K562 (cell line): Measurements from ENCODE around the gene RBMS1. TPM values are rescaled to one million over a fixed set of nuclear protein-coding genes. Genes with fewer than 3 reads are reported as not detected.

ENCODE experiments used
- ATAC-seq: fragments of 200-7000 bp; cut with Tn5 transposase; 3 replicates; pipeline ENCODE4 v1.9.1; 2020; ENCODE audit warnings: moderate library complexity
- BruUV-seq: library from RNA; stranded (reverse); fragments of 400-500 nt; replicated peaks from 2 replicates; lab custom pipeline; 2021; lab: Mats Ljungman, UMichigan
- CTCF ChIA-PET: fragments of 300-600 bp; formaldehyde crosslinking; extraction: SDS; loops from one replicate; lab custom pipeline; 2021; ENCODE audit warnings: low intra/inter-chr PET ratio; lab: Yijun Ruan, JAX
- POLR2A ChIA-PET: fragments of 300-600, 350-650 bp; sonication (Branson Sonifier 250); formaldehyde crosslinking; extraction: SDS; loops from one replicate; lab custom pipeline; 2021; ENCODE audit warnings: antibody characterized with exemption, inconsistent platforms; lab: Yijun Ruan, JAX
- DNase-seq, 4 experiments: peaks; one replicate each; pipeline versions ENCODE4 v3.0.0 to v3.0.0-alpha.2; 2011 to 2018; ENCODE audit warnings: low spot score in 3 of 4, mixed read lengths in 3 of 4; ENCODE audit errors: extremely low read depth in 1 of 4
- FAIRE-seq: peaks from 2 replicates; lab custom pipeline; 2011; peaks lifted over from hg19 to GRCh38; lab: Jason Lieb, UNC
- H2AFZ ChIP-seq: 2 replicates; pipeline ENCODE4 v1.6.0; 2011; ENCODE audit warnings: low read depth, low read length, control low read depth, inconsistent platforms
- H3K27ac ChIP-seq: fragments of 200-600 bp; 3 replicates; pipeline ENCODE4 v1.8.0; 2011; ENCODE audit warnings: low read depth, mild to moderate bottlenecking, control low read depth, inconsistent platforms, low read length, moderate library complexity, mixed read lengths; ENCODE audit errors: extremely low read depth
- H3K27me3 ChIP-seq, 2 experiments: fragments of 300-600 bp in 1 of 2; 2 replicates in 1 of 2; 3 replicates in 1 of 2; pipeline versions ENCODE4 v1.6.0 to v1.8.0; 2011; ENCODE audit warnings: inconsistent platforms in 2 of 2, low read length in 2 of 2, mild to moderate bottlenecking in 1 of 2, mixed read lengths in 1 of 2, moderate library complexity in 1 of 2; ENCODE audit not compliant: control insufficient read depth in 2 of 2, insufficient read depth in 2 of 2
- H3K36me3 ChIP-seq: fragments of 300-600 bp; 3 replicates; pipeline ENCODE4 v1.8.0; 2011; ENCODE audit warnings: mild to moderate bottlenecking, low read length, inconsistent platforms; ENCODE audit not compliant: control insufficient read depth, insufficient read depth
- H3K4me1 ChIP-seq, 2 experiments: fragments of 200-600 bp in 1 of 2; replicated peaks in 1 of 2; 2 replicates in 1 of 2; 3 replicates in 1 of 2; pipeline versions ENCODE4 v1.5.1 to v1.8.0; 2011; ENCODE audit warnings: inconsistent platforms in 2 of 2, low read length in 2 of 2, mild to moderate bottlenecking in 1 of 2, mixed read lengths in 1 of 2, moderate library complexity in 1 of 2; ENCODE audit not compliant: control insufficient read depth in 2 of 2, insufficient read depth in 2 of 2
- H3K4me2 ChIP-seq: 2 replicates; pipeline ENCODE4 v1.6.1; 2011; ENCODE audit warnings: low read length, control low read depth, inconsistent platforms, mixed read lengths; ENCODE audit not compliant: insufficient read depth
- H3K4me3 ChIP-seq: fragments of 200-600 bp; sonication (generic), shearing (Covaris generic); 2 replicates; pipeline ENCODE4 v1.5.1; 2016; ENCODE audit warnings: control low read depth, inconsistent platforms
- H3K79me2 ChIP-seq: fragments of 200-600 bp; 3 replicates; pipeline ENCODE4 v1.8.0; 2011; ENCODE audit warnings: low read length, inconsistent platforms; ENCODE audit not compliant: control insufficient read depth, insufficient read depth
- H3K9ac ChIP-seq, 2 experiments: 2 replicates each; pipeline versions ENCODE4 v1.6.0 to v1.6.1; 2011; ENCODE audit warnings: low read depth in 2 of 2, low read length in 2 of 2, control low read depth in 1 of 2, inconsistent platforms in 1 of 2, mild to moderate bottlenecking in 1 of 2, mixed read lengths in 1 of 2; ENCODE audit not compliant: insufficient read depth in 1 of 2
- H3K9me1 ChIP-seq: one replicate; pipeline ENCODE4 v1.6.0; 2011; ENCODE audit warnings: inconsistent platforms, mild to moderate bottlenecking, low read length, moderate library complexity; ENCODE audit not compliant: control insufficient read depth, insufficient read depth
- H3K9me3 ChIP-seq: replicated peaks from 2 replicates; pipeline ENCODE4 v1.5.1; 2011; ENCODE audit warnings: low read depth, low read length, inconsistent platforms; ENCODE audit not compliant: control insufficient read depth, insufficient read depth
- H4K20me1 ChIP-seq: replicated peaks from 2 replicates; pipeline ENCODE4 v1.6.1; 2011; ENCODE audit warnings: low read length, inconsistent platforms, mixed read lengths; ENCODE audit not compliant: control insufficient read depth, insufficient read depth
- CC2D1A ChIP-seq: fragments of 450-650 bp; IDR thresholded peaks from 2 replicates; pipeline ENCODE4 v1.6.1; 2017; ENCODE audit warnings: mild to moderate bottlenecking
- GTF2F1 ChIP-seq: IDR thresholded peaks from 2 replicates; pipeline ENCODE4 v1.6.1; 2011; ENCODE audit warnings: low read depth, low read length, improper control_type of control experiment
- HOXB6 ChIP-seq: fragments of 250-450 bp; sonication (Bioruptor Pico); IDR thresholded peaks from 2 replicates; pipeline ENCODE4 v1.5.1; 2022; ENCODE audit warnings: mild to moderate bottlenecking, borderline replicate concordance
- MEF2A ChIP-seq: IDR thresholded peaks from 2 replicates; pipeline ENCODE4 v1.6.1; 2011; ENCODE audit warnings: low read depth, mild to moderate bottlenecking, low read length, moderate library complexity; ENCODE audit not compliant: control insufficient read depth
- NCOA4 ChIP-seq: fragments of 450-650 bp; IDR thresholded peaks from 2 replicates; pipeline ENCODE4 v1.6.1; 2018; ENCODE audit warnings: mild to moderate bottlenecking; ENCODE audit not compliant: partially characterized antibody
- SRF ChIP-seq, 2 experiments: fragments of 250-450, 450-650 bp in 1 of 2; sonication (Bioruptor Pico) in 1 of 2; sonication (generic) in 1 of 2; formaldehyde crosslinking; IDR thresholded peaks; 2 replicates each; pipeline versions ENCODE4 v1.5.0 to v1.5.1; 2020 to 2022; ENCODE audit warnings: mild to moderate bottlenecking in 1 of 2, missing genetic modification reagents in 1 of 2
- ZEB2 ChIP-seq: fragments of 450-650 bp; IDR thresholded peaks from 2 replicates; pipeline ENCODE4 v1.6.1; 2016
- ZFPM2 ChIP-seq: fragments of 250-450 bp; sonication (Bioruptor Pico); IDR thresholded peaks from 2 replicates; pipeline ENCODE4 v1.5.1; 2022; ENCODE audit warnings: mild to moderate bottlenecking
- ZNF143 ChIP-seq: sonication (generic); formaldehyde crosslinking; IDR thresholded peaks from 2 replicates; pipeline ENCODE4 v1.9.0; 2022; ENCODE audit warnings: mild to moderate bottlenecking, missing genetic modification reagents
- WGBS: fragments of 100-300 bp; shearing (Covaris generic); methylation state at CpG from one replicate; pipeline ENCODE4 v1.1.6; 2016; ENCODE audit warnings: low coverage, mixed read lengths; ENCODE audit not compliant: insufficient coverage; ENCODE audit errors: missing lambda C conversion rate; 5-methylcytosine and 5-hydroxymethylcytosine counted together
- in situ Hi-C: fragments of 300-500 bp; cut with MboI; formaldehyde crosslinking; loops from 4 replicates; pipeline ENCODE4 v1.15.0; 2018; ENCODE audit warnings: inconsistent platforms, mixed read lengths
- intact Hi-C: fragments of 100-400 bp; cut with micrococcal nuclease; formaldehyde crosslinking; loops from 2 replicates; pipeline ENCODE4 v1.14.2; 2022
- polyA plus RNA-seq, 8 experiments: library from polyadenylated mRNA; depleted of rRNA in 4 of 8; stranded (reverse) in 5 of 8; unstranded in 3 of 8; fragments of >200 nt; fragmentation: Nextera tagmentation in 2 of 8; fragmentation: Illumina TruSeq in 1 of 8; extraction: Ambion mirVana in 2 of 8; extraction: Trizol in 1 of 8; gene quantifications; 2 replicates each; pipeline versions ENCODE4 v1.2.1 to v1.2.3, GENCODE V29; 2011 to 2014; ENCODE audit warnings: inconsistent platforms in 1 of 8, missing spikeins in 1 of 8
- total RNA-seq, 7 experiments: library from RNA; depleted of rRNA in 6 of 7; stranded (reverse); fragments of >200 nt in 6 of 7; fragmentation: Illumina TruSeq in 2 of 7; extraction: Trizol in 2 of 7; gene quantifications; 2 replicates each; pipeline versions ENCODE4 v1.2.1 to v1.2.3, GENCODE V29; 2011 to 2021; ENCODE audit warnings: low replicate concordance in 1 of 7
- TF ChIP-seq, protein P1 (sequence below): sonication (generic); formaldehyde crosslinking; IDR thresholded peaks from 2 replicates; pipeline ENCODE4 v1.8.0; 2023; ENCODE audit warnings: missing genetic modification reagents, mild to moderate bottlenecking, borderline replicate concordance
- TF ChIP-seq, protein P2 (sequence below): fragments of 200-800 bp; sonication (Bioruptor generic); IDR thresholded peaks from 2 replicates; pipeline ENCODE4 v1.6.1; 2017; ENCODE audit warnings: missing genetic modification characterization, missing compliant biosample characterization

The RBMS1 gene
- total and polyA plus RNA-seq, 9 of the 15 experiments (the other 6 are each of a cell fraction or from before 2014, with no cell fraction given): 0.04 to 0.31 (median 0.09) TPM; not detected in 6

DNA sequence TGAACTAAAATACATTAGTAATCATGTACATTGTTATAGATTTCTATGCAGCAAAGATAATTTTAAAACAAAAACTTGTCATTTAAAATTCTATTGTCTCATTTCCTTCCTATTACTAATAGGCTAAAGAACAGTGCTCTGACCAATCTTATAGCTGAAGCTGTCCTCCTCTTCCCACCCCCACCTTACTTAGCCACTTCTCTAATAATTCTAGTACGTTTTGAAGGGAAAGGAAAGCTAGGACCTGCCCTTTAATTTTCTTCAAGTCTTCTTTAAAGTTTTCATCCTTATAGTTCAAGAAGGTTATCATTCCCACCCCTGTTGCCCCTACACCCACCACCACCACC, 121.6 kb downstream of the RBMS1 start:
- ChIA-PET CTCF (no interaction called here), POLR2A (no interaction called here)
- Histone ChIP-seq H3K4me3 (no peak overlapping the region), H3K9me3 (no peaks in the 10 kb centered on the region), H3K9me1 (no peaks in the 10 kb centered on the region), H3K4me1 (no peaks in the 10 kb centered on the region), H2AFZ (no peak overlapping the region), H3K27me3 (no peaks in the 10 kb centered on the region), H3K79me2 (no peaks in the 10 kb centered on the region), H3K36me3 (no peaks in the 10 kb centered on the region), H4K20me1 (no peaks in the 10 kb centered on the region), H3K4me2 (no peak overlapping the region), H3K9ac (no peak overlapping the region), H3K27ac (no peak overlapping the region)
- TF ChIP-seq GTF2F1 (no peak), ZNF143 (CRISPR knock-in tag) (no peak), NCOA4 (no peak), ZEB2 (no peak), MEF2A (no peak), CC2D1A (no peak), ZFPM2 (CRISPR knock-in tag) (no peak), HOXB6 (CRISPR knock-in tag) (no peak), SRF (CRISPR knock-in tag; IDR thresholded peaks at IDR 0.05) (no peak)
- TF ChIP-seq, protein P1, sequence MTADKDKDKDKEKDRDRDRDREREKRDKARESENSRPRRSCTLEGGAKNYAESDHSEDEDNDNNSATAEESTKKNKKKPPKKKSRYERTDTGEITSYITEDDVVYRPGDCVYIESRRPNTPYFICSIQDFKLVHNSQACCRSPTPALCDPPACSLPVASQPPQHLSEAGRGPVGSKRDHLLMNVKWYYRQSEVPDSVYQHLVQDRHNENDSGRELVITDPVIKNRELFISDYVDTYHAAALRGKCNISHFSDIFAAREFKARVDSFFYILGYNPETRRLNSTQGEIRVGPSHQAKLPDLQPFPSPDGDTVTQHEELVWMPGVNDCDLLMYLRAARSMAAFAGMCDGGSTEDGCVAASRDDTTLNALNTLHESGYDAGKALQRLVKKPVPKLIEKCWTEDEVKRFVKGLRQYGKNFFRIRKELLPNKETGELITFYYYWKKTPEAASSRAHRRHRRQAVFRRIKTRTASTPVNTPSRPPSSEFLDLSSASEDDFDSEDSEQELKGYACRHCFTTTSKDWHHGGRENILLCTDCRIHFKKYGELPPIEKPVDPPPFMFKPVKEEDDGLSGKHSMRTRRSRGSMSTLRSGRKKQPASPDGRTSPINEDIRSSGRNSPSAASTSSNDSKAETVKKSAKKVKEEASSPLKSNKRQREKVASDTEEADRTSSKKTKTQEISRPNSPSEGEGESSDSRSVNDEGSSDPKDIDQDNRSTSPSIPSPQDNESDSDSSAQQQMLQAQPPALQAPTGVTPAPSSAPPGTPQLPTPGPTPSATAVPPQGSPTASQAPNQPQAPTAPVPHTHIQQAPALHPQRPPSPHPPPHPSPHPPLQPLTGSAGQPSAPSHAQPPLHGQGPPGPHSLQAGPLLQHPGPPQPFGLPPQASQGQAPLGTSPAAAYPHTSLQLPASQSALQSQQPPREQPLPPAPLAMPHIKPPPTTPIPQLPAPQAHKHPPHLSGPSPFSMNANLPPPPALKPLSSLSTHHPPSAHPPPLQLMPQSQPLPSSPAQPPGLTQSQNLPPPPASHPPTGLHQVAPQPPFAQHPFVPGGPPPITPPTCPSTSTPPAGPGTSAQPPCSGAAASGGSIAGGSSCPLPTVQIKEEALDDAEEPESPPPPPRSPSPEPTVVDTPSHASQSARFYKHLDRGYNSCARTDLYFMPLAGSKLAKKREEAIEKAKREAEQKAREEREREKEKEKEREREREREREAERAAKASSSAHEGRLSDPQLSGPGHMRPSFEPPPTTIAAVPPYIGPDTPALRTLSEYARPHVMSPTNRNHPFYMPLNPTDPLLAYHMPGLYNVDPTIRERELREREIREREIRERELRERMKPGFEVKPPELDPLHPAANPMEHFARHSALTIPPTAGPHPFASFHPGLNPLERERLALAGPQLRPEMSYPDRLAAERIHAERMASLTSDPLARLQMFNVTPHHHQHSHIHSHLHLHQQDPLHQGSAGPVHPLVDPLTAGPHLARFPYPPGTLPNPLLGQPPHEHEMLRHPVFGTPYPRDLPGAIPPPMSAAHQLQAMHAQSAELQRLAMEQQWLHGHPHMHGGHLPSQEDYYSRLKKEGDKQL (CRISPR knock-in tag): no peak
- TF ChIP-seq, protein P2, sequence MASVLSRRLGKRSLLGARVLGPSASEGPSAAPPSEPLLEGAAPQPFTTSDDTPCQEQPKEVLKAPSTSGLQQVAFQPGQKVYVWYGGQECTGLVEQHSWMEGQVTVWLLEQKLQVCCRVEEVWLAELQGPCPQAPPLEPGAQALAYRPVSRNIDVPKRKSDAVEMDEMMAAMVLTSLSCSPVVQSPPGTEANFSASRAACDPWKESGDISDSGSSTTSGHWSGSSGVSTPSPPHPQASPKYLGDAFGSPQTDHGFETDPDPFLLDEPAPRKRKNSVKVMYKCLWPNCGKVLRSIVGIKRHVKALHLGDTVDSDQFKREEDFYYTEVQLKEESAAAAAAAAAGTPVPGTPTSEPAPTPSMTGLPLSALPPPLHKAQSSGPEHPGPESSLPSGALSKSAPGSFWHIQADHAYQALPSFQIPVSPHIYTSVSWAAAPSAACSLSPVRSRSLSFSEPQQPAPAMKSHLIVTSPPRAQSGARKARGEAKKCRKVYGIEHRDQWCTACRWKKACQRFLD (CRISPR knock-in tag): no peak
- DNase-seq (no peak), ATAC-seq (no peak), FAIRE-seq (no peak)
- BruUV-seq: no TSS peak
- in situ Hi-C loops: no loop called here
- WGBS: 0% methylated on average over 1 of the region's 1 CpG
- intact Hi-C loops: no loop called here
